ENCODE results near the gene ZNF630.
"Not testable (repeated sequence)": the region's sequence is repeated elsewhere in the genome, so short reads cannot be mapped to it uniquely, and the experiment has no call there.

The ZNF630 gene

DNA sequence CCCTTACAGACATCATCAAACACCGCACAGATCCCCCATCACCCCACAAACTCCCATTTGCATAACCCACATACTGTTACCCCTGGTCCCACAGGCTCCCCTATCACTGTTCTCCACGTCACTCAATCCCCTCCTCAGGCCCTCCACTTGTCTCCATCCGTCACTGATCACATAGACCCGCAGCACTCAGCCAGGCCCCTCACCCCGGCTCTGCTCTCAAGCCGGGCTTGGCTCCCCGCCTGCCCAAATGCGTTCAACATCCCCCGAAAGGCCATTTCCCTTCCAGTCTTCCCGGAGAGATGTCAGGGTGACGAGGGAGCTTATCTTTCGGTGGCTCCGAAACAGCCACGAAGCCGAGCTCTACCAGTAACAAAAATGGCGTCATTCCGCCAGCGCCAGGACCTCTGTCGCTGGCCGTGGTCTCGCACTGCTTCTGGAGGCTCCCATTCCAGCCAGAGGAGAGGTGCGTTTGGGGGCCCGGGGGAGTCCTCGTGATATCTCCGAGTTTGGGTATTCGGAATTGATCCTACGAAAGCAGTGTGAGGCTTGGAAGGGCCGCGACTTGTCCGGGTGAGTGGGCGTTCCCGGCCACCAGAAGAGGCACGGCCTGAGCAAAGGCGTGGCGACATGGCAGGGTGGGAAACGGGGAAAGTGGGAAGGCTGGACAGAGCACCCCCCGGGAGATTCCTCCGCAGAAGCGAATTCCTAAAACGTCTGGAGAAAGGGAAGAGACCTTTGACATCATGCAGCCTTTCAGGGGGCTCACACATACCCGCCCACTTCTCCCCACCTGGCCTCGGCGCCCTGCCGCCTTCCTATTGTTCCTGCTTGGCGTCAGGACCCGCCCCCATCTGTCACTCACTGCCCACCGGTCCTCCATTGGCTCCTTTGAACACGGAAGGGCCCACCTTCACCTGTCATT, at the start of gene ZNF630:
TSS of gene ZNF630 (minus strand) at position 577 of the 922 bp plus-strand sequence. CDS start 4,754 bp downstream, outside the sequence.
- DNase-seq (ENCODE audit: low read depth in 2 of 2), result no peak

DNA sequence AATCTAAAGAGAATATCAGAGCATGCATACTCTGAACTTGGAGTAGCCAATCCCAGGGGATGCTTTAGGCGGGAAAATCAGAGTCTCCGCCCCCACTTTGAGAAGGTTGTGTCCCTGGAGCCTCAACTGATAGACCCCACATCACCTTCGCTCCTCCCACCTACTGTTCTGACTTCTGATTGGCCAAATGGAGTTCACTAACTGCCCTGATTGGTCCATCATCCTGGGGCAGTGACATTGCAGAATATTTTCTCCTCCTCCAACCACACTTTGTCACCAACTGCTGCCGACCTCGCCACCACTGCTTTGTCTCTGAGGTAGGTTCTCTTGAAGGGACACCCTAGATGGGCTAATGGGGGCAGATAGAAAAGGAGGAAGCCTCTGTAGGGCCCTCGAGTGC, 36.3 kb upstream of the ZNF630 start:
- DNase-seq (ENCODE audit: low read depth in 2 of 2), result no peak

DNA sequence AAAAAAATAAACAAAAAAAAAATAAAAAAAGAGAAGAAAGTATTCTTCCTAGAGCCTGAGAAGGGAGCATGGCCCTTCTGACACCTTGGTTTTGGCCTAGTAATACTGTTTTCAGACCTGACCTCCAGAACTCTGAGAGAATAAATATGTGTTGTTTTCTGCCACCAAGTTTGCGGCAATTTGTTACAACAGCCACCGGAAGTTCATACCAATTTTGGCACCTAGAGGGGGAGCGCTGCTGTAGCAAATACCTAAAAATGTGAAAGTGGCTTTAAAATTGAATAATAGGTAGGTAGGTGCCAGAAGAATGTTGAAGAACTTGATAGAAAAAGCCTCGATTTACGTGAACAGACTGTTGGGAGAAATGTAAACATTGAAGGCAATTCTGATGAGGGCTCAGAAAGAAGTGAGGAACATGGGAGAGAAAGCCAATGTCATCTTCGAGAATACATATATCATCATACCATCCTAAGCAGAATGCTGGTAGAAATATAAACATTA, 31.5 kb upstream of the ZNF630 start:
- DNase-seq (ENCODE audit: low read depth in 2 of 2), result no peak

DNA sequence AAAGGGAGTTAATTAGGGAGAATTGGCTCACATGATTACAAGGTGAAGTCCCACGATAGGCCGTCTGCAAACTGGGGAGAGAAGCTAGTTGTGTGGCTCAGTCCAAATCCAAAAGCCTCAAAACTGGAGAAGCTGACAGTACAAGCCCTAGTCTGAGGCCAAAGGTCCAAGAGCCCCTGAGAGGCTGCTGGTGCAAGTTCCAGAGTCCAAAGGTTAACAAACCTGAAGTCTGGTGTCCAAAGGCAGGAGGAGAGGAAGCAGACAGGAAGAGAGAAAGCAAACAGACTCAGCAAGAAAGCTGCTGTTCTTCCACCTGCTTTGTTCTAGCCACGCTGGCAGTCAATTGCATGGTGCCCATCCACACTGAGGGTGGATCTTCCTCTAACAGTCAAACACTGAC, 30.0 kb upstream of the ZNF630 start:
- DNase-seq (ENCODE audit: low read depth in 2 of 2), result no peak

DNA sequence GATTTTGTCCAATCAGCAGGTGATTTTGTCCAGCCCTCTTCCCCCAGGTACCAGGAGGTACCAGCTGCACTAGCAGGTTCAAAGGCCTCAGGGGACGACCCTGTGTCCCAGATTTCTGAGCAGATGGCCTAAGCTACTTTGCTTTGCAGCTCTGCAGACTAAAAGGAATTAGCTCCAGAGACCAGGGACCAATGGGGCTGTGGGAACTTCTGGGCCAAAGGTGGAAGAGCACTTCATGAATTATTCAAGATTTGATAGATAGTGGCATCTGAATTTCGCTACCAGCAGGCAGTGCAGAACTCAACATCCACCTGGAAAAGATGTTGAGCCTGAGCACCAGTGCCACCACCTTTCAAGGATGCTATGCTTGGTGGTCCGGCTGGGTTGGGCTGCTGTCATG, 21.1 kb upstream of the ZNF630 start:
- not testable (repeated sequence) for DNase-seq (ENCODE audit: low read depth in 2 of 2)

DNA sequence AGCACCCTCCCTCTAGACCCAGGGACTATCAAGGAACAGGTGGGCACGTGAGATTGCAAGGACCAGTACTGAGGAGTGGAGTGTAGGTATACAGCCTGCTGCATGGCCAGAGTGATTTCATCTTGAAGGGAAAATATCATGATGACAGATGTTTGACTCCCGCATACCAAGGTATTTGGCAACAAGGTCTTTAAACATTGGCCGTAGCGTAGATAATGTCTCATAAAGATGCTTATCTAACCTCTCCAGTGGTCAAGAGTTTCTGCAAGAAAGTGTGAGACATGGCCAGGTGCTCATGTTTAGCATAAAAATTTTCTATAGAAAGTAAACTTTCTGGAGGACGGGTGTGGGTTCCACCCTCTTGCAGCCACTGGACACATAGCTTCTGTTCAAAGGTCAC, 18.7 kb upstream of the ZNF630 start:
- no peak for DNase-seq (ENCODE audit: low read depth in 2 of 2)

DNA sequence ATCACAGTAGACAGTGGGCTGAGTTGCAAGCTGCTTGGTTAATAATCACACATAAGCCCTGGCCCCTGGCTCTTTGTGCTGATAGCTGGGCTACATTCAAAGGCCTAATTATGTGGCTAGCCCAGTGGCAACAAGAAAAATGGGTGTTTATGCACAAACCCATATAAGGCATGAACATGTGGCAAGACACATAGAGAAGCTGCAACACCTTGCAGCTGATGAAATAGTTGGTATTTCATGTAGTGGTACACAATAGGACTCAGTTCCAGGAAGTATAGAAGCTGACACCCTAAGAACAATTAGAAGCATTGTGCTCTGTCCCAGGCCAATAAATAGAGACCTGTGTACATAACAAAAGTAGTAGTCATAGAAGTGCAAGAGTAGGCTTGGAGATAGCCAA, 14.6 kb upstream of the ZNF630 start:
- no peak for DNase-seq (ENCODE audit: low read depth in 2 of 2)

DNA sequence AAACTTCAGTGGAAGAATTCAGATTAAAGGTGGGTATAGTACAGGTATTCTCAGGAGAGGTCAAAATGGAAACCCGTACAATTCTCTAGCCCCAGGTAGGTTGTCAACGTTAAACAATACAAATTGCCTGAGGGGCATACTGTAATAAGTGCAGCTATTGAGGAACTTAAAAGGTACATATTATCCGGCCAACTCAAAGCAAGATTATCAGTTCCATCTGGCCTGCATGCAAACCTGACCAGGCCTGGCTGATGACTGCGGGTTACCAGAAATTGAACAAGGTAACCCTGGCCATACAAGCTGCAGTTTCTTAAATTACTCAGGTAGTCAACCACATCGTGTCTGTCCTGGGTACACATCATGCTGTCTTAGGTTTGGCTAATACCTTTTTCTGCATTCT, 12.3 kb upstream of the ZNF630 start:
- no peak for DNase-seq (ENCODE audit: low read depth in 2 of 2)

DNA sequence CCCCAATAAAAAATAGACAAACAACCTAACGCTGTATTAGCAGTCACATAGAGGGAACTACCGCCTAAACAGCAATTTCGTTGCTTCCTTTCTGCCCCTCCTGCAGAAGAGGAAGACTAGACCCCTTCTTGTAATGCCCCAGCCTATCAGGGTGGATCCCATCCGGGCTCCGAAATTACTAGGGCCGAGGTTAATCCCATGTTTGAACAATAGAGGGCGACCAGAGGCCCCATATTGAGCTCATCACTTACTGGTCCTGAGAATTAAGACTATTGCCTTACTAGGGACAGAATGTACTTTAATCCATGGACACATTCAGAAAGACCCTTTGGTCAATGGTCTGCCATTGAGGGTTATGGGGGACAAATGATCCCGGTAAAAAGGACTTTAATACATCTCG, 11.8 kb upstream of the ZNF630 start:
- DNase-seq (ENCODE audit: low read depth in 2 of 2), result peak in 1 of 2 experiments; percentile 9

DNA sequence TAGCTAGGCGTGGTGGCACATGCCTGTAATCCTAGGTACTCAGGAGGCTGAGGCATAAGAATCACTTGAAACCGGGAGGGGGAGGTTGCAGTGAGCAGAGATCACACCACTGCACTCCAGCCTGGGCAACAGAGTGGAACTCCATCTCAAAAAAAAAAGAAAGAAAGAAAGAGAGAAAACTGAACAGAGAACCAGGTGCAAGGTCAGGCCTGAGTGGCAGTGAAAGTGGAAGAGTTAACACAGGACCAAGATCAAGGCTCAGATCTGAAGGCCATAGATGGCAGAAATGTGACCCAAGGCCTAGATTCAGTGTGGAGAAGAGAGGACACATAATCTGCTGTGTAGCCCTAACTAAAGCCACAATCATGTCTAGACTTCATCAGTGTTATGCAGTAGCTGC, 4.9 kb upstream of the ZNF630 start:
- no peak for DNase-seq (ENCODE audit: low read depth in 2 of 2)

DNA sequence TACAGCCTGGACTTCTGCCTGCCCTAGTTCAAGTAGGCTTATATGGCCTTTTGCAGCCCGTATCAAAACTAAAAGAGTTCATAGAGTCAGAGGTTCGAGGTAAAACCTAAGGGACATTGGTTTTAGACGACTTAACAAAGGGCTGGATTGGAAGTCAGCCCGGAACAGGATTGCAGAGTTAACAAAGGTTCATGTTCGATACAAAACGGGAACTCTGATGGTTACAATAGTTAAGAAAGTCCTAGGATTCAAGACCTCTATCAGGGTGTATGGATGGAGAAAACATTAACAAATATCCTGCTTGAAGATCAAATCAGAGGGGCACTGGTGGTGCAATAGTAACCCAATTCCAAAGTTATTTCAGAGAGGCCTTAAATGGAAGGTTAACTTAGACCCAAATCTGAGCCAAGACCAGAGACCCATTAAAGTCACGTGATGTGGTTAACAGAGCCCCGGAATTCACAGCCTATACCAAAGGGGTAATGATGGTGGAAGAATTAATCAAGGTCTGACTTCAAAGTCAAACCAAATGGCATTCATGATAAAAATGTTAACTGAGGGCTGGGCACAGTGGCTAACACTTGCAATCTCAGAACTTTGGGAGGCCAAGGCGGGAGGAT, 656 bp upstream of the ZNF630 start:
- DNase-seq (ENCODE audit: low read depth in 2 of 2), result no peak

DNA sequence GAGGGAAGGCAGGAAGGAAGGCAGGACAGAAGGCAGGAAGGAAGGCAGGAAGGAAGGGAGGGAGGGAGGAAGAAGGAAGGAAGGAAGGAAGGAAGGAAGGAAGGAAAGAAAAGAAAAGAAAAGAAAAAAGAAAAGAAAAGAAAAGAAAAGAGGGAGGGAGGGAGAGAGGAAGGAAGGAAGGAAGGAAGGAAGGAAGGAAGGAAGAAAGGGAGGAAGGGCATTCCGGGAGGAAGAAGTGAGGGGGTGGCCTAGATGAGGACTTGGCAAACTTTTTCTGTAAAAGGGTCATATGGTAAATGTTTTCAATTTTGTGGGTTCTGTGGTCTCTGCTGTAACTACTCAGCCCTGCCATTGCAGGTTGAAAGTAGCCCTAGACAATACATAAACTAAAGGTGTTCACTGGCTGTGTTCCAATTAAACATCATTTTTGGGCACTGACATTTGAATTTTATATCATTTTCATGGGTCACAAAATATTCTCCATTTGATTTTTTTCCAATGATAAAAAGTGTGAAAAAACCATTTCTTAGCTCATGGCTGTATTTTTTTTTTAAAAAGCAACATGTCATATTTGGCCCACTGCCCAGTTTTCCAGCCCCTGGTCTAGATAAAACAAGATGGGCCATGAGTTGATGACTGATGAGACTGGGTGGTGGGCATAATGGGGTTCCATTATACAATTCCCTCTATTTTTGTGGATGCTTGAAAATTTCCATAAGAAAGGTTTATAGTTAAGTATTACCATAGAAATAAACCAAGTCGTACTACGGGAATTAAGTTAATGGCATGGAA, 3.1 kb downstream of the ZNF630 start:
- DNase-seq (ENCODE audit: low read depth in 2 of 2), result no peak

DNA sequence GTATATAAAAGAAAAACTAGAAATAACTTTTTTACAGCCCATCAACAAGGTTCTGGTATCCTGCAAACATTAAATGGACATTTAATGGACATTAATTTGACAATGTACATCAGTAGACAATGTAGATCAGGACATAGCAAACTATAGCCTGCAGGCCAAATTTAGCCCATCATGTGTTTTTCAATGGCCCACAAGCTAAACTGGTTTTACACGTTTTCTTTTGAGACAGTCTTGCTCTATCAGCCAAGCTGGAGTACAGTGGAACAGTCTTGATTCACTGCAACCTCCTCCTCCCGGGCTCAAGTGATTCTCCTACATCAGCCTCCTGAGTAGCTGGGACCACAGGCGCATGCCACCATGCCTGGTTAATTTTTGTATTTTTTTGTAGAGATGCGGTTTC, 7.2 kb downstream of the ZNF630 start:
- no peak for DNase-seq (ENCODE audit: low read depth in 2 of 2)

DNA sequence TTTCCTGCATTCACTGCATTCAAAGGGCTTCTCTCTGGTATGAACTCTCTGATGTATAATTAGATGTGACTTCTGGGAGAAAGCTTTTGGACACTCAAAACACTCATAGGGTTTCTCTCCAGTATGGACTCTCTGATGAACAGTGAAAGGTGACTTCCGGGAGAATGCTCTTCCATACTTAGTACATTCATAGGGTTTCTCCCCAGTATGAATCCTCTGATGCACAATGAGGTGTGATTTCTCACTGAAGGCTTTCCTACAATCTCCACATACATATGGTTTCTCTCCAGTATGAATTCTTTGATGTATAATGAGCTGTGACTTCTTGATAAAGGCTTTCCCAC, 12.2 kb downstream of the ZNF630 start:
- no peak for DNase-seq (ENCODE audit: low read depth in 2 of 2)

DNA sequence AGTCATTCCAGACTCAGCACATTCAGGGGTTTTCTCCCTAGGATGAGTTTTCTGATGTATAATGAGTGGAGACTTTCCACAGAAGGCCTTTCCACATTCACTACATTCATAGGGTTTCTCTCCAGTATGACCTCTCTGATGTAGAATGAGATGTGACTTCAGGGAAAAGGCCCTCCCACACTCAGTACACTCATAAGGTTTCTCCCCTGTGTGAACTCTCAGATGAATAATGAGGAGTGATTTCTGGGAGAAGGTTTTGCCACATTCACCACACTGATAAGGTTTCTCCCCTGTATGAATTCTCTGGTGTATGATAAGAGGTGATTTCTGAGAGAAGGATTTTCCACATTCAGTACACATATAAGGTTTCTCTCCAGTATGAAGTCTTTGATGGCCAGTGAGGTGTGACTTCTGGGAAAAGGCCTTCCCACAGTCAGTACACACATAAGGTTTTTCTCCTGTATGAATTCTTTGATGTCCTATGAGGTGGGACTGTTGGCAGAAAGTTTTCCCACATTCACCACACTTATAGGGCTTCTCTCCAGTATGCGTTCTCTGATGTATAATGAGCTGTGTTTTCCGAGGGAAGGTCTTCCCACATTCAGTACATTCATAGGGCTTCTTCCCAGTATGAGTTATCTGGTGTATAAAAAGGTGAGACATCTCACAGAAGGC, 12.7 kb downstream of the ZNF630 start:
- DNase-seq (ENCODE audit: low read depth in 2 of 2), result no peak

DNA sequence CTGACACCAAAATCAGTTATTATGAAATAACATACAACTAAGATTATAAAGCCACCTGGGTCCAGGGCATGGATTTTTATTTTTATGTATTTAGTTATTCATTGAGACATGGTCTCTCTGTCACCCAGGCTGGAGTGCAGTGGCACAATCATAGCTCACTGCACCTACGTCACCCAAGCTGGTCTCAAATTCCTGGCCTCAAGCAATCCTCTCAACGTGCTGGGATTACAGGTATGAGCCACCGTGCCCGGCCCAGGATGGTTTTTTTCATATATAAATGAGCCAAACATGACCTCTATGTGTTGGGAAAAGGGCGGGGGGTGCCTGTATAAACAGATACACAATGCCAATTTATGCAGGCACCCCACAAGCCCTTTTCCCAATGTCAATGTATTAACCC, 24.6 kb downstream of the ZNF630 start:
- DNase-seq (ENCODE audit: low read depth in 2 of 2), result no peak

DNA sequence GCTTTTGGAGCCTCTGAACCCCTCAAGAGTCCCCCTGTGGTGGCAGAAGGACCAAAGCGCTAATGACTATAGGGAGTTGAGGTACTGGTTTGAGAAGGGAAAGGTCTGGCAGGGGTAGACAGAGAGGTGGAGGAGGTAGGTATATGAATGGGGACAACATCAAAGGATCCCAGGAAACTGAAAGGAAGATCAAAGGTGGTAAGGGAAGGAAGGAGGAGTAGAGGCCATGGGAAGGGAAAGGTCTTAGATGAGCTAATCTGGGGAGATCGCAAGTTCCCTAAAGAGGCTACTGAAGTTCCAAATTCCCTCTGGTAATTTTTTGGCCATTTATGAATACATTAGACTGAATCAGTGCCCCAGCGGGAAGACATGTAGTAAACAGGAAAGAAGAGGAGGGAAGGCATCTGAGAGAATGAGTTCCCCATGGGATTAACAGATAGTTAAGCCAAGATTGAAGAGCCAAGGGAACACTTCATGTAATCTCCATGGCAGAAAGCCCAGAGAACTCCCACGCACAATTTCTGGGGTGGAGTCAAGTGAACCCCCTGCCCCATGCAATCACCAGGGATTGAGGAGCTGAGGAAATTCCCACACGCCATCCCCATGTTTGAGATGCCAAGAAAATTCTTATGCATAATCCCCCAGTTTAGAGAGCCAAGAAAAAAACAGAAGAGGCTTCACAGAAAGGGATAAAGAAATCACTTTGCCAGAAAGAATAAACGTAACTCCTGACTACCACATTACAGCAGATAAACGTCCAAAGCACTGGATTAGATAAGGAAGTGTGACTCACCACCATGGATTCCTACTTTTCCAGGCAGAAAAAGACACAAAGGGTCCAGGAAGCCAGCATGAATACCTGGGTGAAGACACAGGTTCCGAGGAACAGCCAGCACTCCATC, 25.8 kb downstream of the ZNF630 start:
- peak; percentile 41 to 53 for DNase-seq (ENCODE audit: low read depth in 2 of 2)

DNA sequence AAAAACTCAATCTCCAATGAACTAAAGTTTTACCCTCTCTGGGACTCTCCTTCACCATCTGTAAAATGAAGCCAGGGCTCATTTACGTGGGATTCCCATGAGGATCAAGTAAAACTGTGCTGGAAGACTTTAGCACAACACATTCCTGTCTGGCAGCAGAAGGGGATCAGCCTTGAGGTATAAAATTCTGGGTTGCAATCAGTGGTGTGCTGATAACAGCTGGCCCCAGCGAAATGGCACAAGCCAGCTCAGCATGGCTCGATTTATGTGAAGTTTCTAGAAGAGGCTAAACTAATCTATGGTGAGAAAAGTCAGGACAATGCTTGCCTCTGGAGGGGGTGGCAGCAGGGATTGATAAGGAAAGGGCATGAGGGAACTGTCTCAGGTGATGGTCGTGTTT, 28.4 kb downstream of the ZNF630 start:
- DNase-seq (ENCODE audit: low read depth in 2 of 2), result no peak

DNA sequence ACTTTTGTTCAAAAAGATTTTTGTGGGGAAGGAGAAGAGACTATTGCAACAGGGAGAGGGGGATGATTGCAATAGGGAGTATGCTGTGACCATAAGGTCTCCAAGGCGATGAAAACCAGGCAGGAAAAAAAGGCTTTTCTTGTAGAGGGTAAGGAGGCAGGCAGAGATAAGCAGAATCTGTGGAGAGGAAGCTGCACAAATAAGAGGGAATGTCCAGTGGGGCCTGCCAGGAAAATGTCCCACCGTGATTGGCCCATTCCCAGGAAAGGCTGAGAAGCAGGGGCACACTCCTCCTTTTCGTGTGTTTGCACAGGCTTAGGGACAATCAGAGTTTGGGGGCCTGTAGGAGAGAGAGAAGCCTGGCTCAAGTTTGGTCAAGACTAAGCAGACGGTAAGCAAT, 35.5 kb downstream of the ZNF630 start:
- no peak for DNase-seq (ENCODE audit: low read depth in 2 of 2)

DNA sequence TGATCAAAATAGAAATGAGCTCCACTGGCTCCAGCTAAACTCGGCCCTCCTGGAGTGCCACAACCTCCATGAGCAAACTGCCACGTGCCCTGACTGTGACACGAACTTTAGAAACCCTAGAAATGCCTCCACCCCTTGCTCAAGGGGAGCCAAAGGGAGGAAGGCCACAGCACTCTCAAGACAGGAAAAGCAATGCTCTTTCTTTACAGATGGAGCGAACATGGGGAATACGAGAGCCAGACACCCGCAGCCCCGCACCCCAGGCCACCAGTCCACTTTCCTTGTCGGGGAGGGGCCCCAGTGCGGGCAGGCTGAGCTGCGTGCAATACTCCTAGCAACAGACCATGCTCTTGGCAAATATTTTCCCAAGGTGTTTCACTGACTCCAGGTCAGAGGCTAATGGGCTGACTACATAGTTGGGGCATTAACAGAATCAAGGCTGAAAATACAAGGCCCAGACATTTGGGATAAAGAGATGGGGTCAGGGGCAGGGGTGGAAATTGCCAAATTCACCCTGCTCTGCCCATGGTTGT, 40.7 kb downstream of the ZNF630 start:
- not testable (repeated sequence) for DNase-seq (ENCODE audit: low read depth in 2 of 2)

DNA sequence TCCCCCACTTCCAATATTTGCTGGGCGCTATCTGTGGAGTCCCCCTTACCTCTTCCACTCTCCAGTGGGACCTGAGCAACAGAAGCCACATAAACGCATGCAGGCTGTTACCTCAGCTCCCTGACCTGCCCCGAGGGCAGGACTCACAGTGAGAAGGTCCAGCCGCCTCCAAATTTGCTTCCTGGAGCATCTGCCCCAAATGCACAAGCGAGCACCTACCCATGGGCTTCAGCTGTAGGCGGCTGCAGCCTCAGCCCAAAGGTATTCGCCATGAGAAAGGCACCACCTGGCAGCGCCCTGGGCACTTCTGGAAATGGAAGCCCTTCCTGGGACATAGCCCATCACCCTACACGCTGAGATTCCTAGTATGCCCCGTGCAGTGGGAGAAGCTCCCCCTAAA, 41.2 kb downstream of the ZNF630 start:
- DNase-seq (ENCODE audit: low read depth in 2 of 2), result no peak

Measured in fibroblast of skin of left quadriceps (primary cell).